HUES64 (cell line): Measurements from ENCODE around the gene TIGAR.

Experiments used
- H3K27ac ChIP-seq: 2 replicates; pipeline ENCODE4 v1.7.0; 2013; ENCODE audit warnings: low read depth, low read length, inconsistent platforms
- H3K27me3 ChIP-seq: 2 replicates; pipeline ENCODE4 v1.6.1; 2013; ENCODE audit warnings: mild to moderate bottlenecking, low read length; ENCODE audit not compliant: insufficient read depth
- H3K36me3 ChIP-seq: 2 replicates; pipeline ENCODE4 v1.6.1; 2013; ENCODE audit warnings: mild to moderate bottlenecking, low read length; ENCODE audit not compliant: insufficient read depth
- H3K4me1 ChIP-seq: 2 replicates; pipeline ENCODE4 v1.6.1; 2013; ENCODE audit warnings: mild to moderate bottlenecking, low read length, moderate library complexity; ENCODE audit not compliant: insufficient read depth
- H3K4me3 ChIP-seq: 2 replicates; pipeline ENCODE4 v1.5.1; 2013; ENCODE audit warnings: mild to moderate bottlenecking, low read length, moderate library complexity
- H3K9ac ChIP-seq: 2 replicates; pipeline ENCODE4 v1.6.1; 2013; ENCODE audit warnings: mild to moderate bottlenecking, low read depth, low read length
- H3K9me3 ChIP-seq: 2 replicates; pipeline ENCODE4 v1.6.1; 2013; ENCODE audit warnings: low read depth, low read length; ENCODE audit not compliant: insufficient read depth
- WGBS: fragments of 150-250, 120-280 bp; methylation state at CpG from one replicate; pipeline ENCODE4 v1.1.7; 2013; ENCODE audit warnings: missing lambda C conversion rate; 5-methylcytosine and 5-hydroxymethylcytosine counted together

TIGAR gene

GRCh38 chr12:4292341-4293073 is 28.5 kb upstream of the TIGAR start:
- Histone ChIP-seq H3K36me3 (peaks cover 95% of the 10 kb centered on the region), H3K4me1 (0 out of 2 replicates have a peak, but pooled peaks cover 9% of the 10 kb centered on the region), H3K9me3 (no peaks in the 10 kb centered on the region), H3K27me3 (no peaks in the 10 kb centered on the region), H3K9ac (no peak overlapping the region), H3K27ac (no peak overlapping the region), H3K4me3 (no peak overlapping the region)
- WGBS = 93% methylated on average over 16 of the region's 16 CpGs

DNA sequence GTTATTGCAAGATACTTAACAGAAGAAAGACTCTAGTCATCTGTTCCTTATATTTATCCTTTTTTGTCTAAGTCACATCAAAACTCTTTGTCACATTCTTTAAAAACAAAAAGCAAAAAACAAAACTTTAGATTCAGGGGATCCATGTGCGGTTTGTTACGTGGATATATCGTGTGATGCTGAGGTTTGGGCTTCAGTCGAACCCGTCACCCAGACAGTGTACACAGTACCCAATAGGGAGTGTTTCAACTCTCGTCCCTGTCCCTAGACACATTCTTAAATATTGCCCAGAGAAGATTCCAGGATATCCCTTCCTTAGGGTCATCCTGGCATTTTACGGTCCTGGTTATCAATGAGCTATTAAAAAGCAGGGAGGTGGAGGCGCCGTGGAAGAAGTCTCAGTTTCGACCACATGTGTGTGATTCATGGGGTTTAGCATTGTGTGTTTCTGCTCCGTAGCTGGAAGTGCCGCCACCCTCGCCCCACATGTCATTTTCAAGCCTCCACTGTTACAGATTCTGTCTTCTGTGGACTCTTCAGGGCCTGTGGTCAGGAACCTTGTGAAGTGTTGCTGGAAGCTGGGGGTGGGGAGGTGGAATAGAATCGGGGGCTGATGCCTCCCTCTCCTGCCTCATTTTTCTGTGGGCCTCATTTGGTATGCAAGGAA is 27.6 kb upstream of the TIGAR start:
- H3K36me3 ChIP-seq = peaks cover 95% of the 10 kb centered on the region
- no peak overlapping the region for H3K4me3 ChIP-seq
- no peaks in the 10 kb centered on the region for H3K27me3 ChIP-seq
- no peak overlapping the region for H3K9ac ChIP-seq
- no peaks in the 10 kb centered on the region for H3K9me3 ChIP-seq
- no peak overlapping the region for H3K27ac ChIP-seq
- WGBS = 95% methylated on average over 14 of the region's 14 CpGs
- 0 out of 2 replicates have a peak, but pooled peaks cover 9% of the 10 kb centered on the region for H3K4me1 ChIP-seq

DNA sequence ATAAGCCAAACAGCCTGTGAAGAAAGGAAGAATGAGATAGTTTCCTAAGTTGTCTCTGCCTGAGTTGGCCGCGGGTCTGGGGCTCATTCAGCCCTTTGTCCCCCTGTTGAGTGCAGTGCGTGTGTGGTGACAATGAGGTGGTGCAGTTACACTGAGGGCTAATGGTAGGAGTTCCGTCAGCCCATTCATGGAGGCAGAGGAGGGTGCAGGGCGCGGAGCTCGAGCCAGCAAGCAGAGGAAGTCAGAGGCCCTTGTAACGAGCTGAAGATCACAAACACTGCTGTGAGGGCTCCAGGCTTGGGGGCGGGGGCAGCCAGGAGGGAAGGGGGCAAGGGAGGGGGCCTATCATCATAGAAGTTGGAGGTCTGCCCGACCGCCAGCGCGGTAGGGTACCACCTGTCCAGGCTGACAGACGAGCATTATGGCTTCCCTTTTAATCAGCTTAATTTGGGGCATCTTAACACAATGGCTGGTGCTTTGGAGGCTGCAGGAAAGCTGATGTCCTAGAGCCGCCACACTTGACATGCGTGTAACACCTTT is 27.0 kb upstream of the TIGAR start:
- peaks cover 93% of the 10 kb centered on the region for H3K36me3 ChIP-seq
- no peaks in the 10 kb centered on the region for H3K9me3 ChIP-seq
- no peak overlapping the region for H3K9ac ChIP-seq
- H3K4me1 ChIP-seq = 0 out of 2 replicates have a peak, but pooled peaks cover 9% of the 10 kb centered on the region
- no peak overlapping the region for H3K4me3 ChIP-seq
- no peaks in the 10 kb centered on the region for H3K27me3 ChIP-seq
- H3K27ac ChIP-seq = no peak overlapping the region
- WGBS = 85% methylated on average over 16 of the region's 16 CpGs

GRCh38 chr12:4296751-4297150 is 24.3 kb upstream of the TIGAR start:
- Histone ChIP-seq H3K4me1 (0 out of 2 replicates have a peak, but pooled peaks cover 9% of the 10 kb centered on the region), H3K4me3 (no peak overlapping the region), H3K36me3 (peaks cover 92% of the 10 kb centered on the region), H3K27ac (no peak overlapping the region), H3K27me3 (no peaks in the 10 kb centered on the region), H3K9ac (no peak overlapping the region), H3K9me3 (no peaks in the 10 kb centered on the region)
- WGBS = 96% methylated on average over 6 of the region's 6 CpGs

- H3K4me1 ChIP-seq = 0 out of 2 replicates have a peak, but pooled peaks cover 7% of the 10 kb centered on the region
- H3K27ac ChIP-seq = no peak overlapping the region
- 95% methylated on average over 13 of the region's 13 CpGs for WGBS
- H3K9me3 ChIP-seq = no peaks in the 10 kb centered on the region
- H3K36me3 ChIP-seq = peaks cover 92% of the 10 kb centered on the region
- H3K4me3 ChIP-seq = no peak overlapping the region
- no peak overlapping the region for H3K9ac ChIP-seq
- H3K27me3 ChIP-seq = no peaks in the 10 kb centered on the region
These were observed 23.4 kb upstream of the TIGAR start for GRCh38 chr12:4297617-4298016.

GRCh38 chr12:4300883-4301282 is 20.1 kb upstream of the TIGAR start:
- Histone ChIP-seq H3K9ac (no peak overlapping the region), H3K36me3 (peaks cover 96% of the 10 kb centered on the region), H3K4me3 (no peak overlapping the region), H3K4me1 (no peaks in the 10 kb centered on the region), H3K27ac (no peak overlapping the region), H3K9me3 (no peaks in the 10 kb centered on the region), H3K27me3 (no peaks in the 10 kb centered on the region)
- WGBS = 99% methylated on average over 5 of the region's 5 CpGs

DNA sequence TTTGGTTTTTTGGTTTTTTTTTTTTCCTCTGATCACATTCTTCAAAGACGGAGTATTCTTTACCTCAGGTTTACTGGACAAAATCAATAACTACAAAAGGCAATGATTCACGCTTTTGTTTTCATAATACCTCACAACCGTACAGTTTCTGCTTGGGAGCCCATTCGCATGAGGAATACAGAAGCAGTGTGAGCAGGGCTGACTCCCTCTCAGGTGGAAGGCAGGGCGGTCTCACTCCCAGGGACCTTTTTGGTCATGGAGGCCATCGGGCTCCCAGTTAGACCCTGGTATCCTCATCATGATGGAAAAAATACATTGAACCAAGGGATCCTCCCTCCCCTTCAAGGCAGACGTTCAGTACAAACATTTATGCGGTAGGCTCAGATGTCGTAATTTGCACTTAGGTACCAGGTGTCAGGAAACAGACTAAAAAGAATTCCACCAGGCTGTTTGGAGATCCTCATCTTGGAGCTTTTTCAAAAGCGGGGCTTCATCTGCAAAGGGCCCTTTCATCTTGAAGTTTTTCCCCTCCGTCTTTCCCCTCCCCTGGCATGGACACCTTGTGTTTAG is 19.0 kb upstream of the TIGAR start:
- WGBS = 97% methylated on average over 11 of the region's 11 CpGs
- no peak overlapping the region for H3K9ac ChIP-seq
- H3K9me3 ChIP-seq = no peaks in the 10 kb centered on the region
- H3K36me3 ChIP-seq = peaks cover 85% of the 10 kb centered on the region
- no peaks in the 10 kb centered on the region for H3K27me3 ChIP-seq
- H3K4me1 ChIP-seq = peaks cover 9% of the 10 kb centered on the region; the same call in 1 of the 2 replicates
- no peak overlapping the region for H3K27ac ChIP-seq
- H3K4me3 ChIP-seq = no peak overlapping the region

DNA sequence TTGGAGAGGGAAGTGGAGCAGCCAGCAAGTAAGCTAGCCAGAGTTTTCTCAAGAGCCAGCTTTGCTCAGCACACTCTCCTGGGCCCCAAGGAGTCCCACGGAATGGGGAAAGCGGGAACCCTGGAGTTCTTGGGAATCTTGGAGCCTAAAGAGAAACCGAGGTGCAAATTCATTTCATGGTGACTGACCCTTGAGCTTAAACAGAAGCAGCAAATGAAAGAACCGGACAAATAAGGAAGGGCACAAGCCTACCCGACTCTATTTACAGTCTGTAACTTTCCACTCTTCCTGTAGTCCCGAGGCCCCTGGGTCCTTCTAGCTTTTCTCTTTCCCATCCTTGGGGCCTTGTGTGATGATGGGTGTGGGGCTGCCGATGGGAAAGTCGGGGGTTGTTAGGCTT is 18.1 kb upstream of the TIGAR start:
- no peak overlapping the region for H3K9ac ChIP-seq
- peaks cover 78% of the 10 kb centered on the region for H3K36me3 ChIP-seq
- H3K27ac ChIP-seq = no peak overlapping the region
- 95% methylated on average over 8 of the region's 8 CpGs for WGBS
- H3K4me3 ChIP-seq = no peak overlapping the region
- no peaks in the 10 kb centered on the region for H3K27me3 ChIP-seq
- peaks cover 15% of the 10 kb centered on the region; the same call in 1 of the 2 replicates for H3K4me1 ChIP-seq
- H3K9me3 ChIP-seq = no peaks in the 10 kb centered on the region

GRCh38 chr12:4303750-4304149 is 17.3 kb upstream of the TIGAR start:
- Histone ChIP-seq H3K4me3 (no peak overlapping the region), H3K4me1 (peaks cover 18% of the 10 kb centered on the region; the same call in 1 of the 2 replicates), H3K36me3 (peaks cover 70% of the 10 kb centered on the region), H3K9me3 (no peaks in the 10 kb centered on the region), H3K27me3 (no peaks in the 10 kb centered on the region), H3K9ac (no peak overlapping the region), H3K27ac (no peak overlapping the region)
- WGBS = 95% methylated on average over 3 of the region's 3 CpGs

GRCh38 chr12:4307593-4308333 is 13.2 kb upstream of the TIGAR start:
- Histone ChIP-seq H3K9ac (peak overlapping the region; percentile 54; the same call in 1 of the 2 replicates), H3K4me3 (peak overlapping the region; percentile 45), H3K27me3 (no peaks in the 10 kb centered on the region), H3K27ac (peak overlapping the region; percentile 43; the same call in 1 of the 2 replicates), H3K4me1 (peaks cover 18% of the 10 kb centered on the region; the same call in 1 of the 2 replicates), H3K36me3 (peaks cover 32% of the 10 kb centered on the region), H3K9me3 (no peaks in the 10 kb centered on the region)
- 15% methylated on average over 25 of the region's 25 CpGs for WGBS
